Activated CD4-positive, alpha-beta T cell treated with anti-CD3 and anti-CD28 coated beads for 36 hours (primary cell): ENCODE results near the gene ONECUT3. TPM values are rescaled to one million over a fixed set of nuclear protein-coding genes. Genes with fewer than 3 reads are reported as not detected.
A peak's percentile ranks its signal among the peaks of the same experiment; 100 is the strongest.
"Not testable (repeated sequence)": the region's sequence is repeated elsewhere in the genome, so short reads cannot be mapped to it uniquely, and the experiment has no call there.

Experiments used
- ATAC-seq: fragments of 200-7000 bp; cut with Tn5 transposase; one replicate; pipeline ENCODE4 v1.10.0; 2021; ENCODE audit warnings: mild to moderate bottlenecking, moderate library complexity
- CTCF ChIA-PET: fragments of 350-600 bp; sonication (Branson Sonifier 250); formaldehyde crosslinking; loops from one replicate; lab custom pipeline; 2021; ENCODE audit warnings: antibody characterized with exemption; lab: Charles Lee
- POLR2A ChIA-PET: fragments of 350-600 bp; sonication (Branson Sonifier 250); formaldehyde crosslinking; loops from one replicate; lab custom pipeline; 2021; ENCODE audit warnings: antibody characterized with exemption, inconsistent platforms; lab: Charles Lee
- DNase-seq: peaks from one replicate; pipeline ENCODE4 v3.0.0-alpha.2; 2020
- H3K27ac Mint-ChIP-seq: one replicate; pipeline ENCODE4 v1.8.0; 2021; ENCODE audit warnings: mixed read lengths
- H3K27me3 Mint-ChIP-seq: one replicate; pipeline ENCODE4 v1.8.0; 2021; ENCODE audit warnings: mixed read lengths
- H3K36me3 Mint-ChIP-seq: one replicate; pipeline ENCODE4 v1.8.0; 2021; ENCODE audit warnings: low read depth, mixed read lengths
- H3K4me1 Mint-ChIP-seq: one replicate; pipeline ENCODE4 v1.8.0; 2021; ENCODE audit warnings: mixed read lengths
- H3K4me3 Mint-ChIP-seq: one replicate; pipeline ENCODE4 v1.8.0; 2021; ENCODE audit warnings: mild to moderate bottlenecking, moderate library complexity, mixed read lengths
- H3K9me3 Mint-ChIP-seq: one replicate; pipeline ENCODE4 v1.8.0; 2021; ENCODE audit warnings: low read depth, mixed read lengths
- intact Hi-C, 2 experiments: fragments of 100-400 bp; cut with DNase I in 1 of 2; cut with micrococcal nuclease in 1 of 2; formaldehyde crosslinking; loops; one replicate each; pipeline versions ENCODE4 v1.14.2 to v1.15.1; 2022 to 2024; cut with DNase I, micrococcal nuclease
- total RNA-seq, 2 experiments: library from RNA; stranded (reverse); gene quantifications; one replicate each; pipeline ENCODE4 v1.2.3, GENCODE V29; 2021

The ONECUT3 gene
- total RNA-seq, 2 experiments from 2014 or later: not detected

DNA sequence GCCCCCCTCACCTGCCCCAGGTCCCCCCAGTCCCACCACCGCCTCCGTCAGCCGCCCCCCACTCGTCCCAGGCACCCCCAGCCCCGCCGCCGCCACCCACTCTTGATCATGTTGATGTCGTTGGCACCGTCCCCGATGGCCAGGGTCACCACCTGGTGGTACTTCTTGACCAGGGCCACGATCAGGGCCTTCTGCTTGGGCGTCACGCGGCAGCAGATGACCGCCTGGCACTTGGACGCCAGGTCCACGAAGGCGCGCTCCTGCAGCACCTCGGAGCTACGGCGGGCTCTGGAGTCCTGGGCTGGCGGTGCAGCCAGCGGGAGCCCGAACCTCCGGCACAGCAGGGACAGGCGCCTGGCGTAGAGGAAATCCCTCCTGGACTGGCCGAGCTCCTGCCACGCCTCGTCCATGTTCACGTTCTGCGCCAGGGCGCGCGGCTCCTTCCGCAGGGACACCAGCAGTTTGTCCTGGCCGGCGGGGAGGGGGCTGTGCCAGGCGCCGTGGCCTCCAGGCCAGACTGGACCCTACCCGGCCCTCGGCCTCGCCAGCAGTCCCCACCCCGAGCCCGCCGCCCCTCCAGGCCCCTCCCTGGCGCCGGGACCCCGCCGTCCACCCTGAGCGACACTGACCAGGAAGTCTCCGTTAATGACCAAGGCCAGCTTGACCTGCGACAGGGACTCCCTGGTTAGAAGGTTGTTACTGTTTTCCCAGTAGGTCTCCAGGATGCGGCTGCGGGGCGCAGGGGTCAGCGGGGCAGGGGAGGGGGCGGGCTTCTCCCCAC, 36.1 kb downstream of the ONECUT3 start:
- no peaks in the 10 kb centered on the region for H3K36me3 Mint-ChIP-seq
- no peaks in the 10 kb centered on the region for H3K9me3 Mint-ChIP-seq
- no peak for ATAC-seq
- H3K4me1 Mint-ChIP-seq: peaks cover 3% of the 10 kb centered on the region
- H3K27me3 Mint-ChIP-seq: peaks cover 12% of the 10 kb centered on the region
- DNase-seq: no peak
- CTCF ChIA-PET: interaction anchor here (0.5 to 2.0 kb wide), 4 partner anchors 24 to 321 kb away, joined by 3 to 4 read pairs (median 3); no protein-coding TSS in a partner anchor
- H3K27ac Mint-ChIP-seq: no peak overlapping the region
- POLR2A ChIA-PET: interaction anchor here (0.6 kb wide), 1 partner anchor 302 kb away, joined by 3 read pairs; no protein-coding TSS in a partner anchor
- intact Hi-C loops: loop anchor here in 1 of 2 experiments (1.0 to 10.0 kb wide), 3 partner anchors 24 to 115 kb away; no protein-coding TSS in a partner anchor
- no peak overlapping the region for H3K4me3 Mint-ChIP-seq

- Mint-ChIP-seq H3K27me3 (peaks cover 13% of the 10 kb centered on the region), H3K4me3 (no peak overlapping the region), H3K9me3 (no peaks in the 10 kb centered on the region), H3K4me1 (peaks cover 5% of the 10 kb centered on the region), H3K27ac (no peak overlapping the region), H3K36me3 (no peaks in the 10 kb centered on the region)
- intact Hi-C loops: loop anchor here in 1 of 2 experiments (10.0 kb wide), 1 partner anchor 115 kb away; no protein-coding TSS in a partner anchor
- DNase-seq (no peak), ATAC-seq (no peak)
- CTCF ChIA-PET: interaction anchor here (0.5 to 2.0 kb wide), 4 partner anchors 25 to 336 kb away, joined by 3 to 4 read pairs (median 3); no protein-coding TSS in a partner anchor
- POLR2A ChIA-PET: no interaction called here
Observed at GRCh38 chr19:1790054-1790792, 36.9 kb downstream of the ONECUT3 start.

DNA sequence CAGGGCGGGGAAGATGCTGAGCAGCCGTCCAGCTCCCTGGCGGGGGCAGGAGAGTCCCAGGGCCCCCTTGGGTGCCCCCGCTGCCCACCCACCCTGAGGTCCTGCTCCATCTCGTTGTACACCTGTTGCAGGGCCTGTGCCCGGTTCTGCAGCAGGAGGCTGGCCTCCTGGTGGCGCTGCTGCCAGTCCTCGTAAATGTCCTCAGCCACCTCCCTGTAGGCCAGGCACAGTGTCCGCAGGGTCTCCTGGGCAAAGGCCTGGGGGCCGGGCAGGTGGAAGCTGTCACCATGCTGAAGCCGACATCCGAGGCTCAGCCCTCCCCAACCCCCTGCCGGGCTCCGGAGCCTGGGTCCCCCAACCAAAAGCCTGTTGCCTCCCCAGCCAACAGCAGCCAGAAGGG, 38.6 kb downstream of the ONECUT3 start:
- CTCF ChIA-PET: interaction anchor here (0.7 to 1.6 kb wide), 2 partner anchors 34 to 45 kb away, joined by 3 to 8 read pairs; no protein-coding TSS in a partner anchor
- Mint-ChIP-seq H3K9me3 (no peaks in the 10 kb centered on the region), H3K4me1 (peaks cover 6% of the 10 kb centered on the region), H3K4me3 (no peak overlapping the region), H3K36me3 (no peaks in the 10 kb centered on the region), H3K27ac (no peak overlapping the region), H3K27me3 (peaks cover 16% of the 10 kb centered on the region)
- intact Hi-C loops: loop anchor here in 1 of 2 experiments (10.0 kb wide), 1 partner anchor 117 kb away; no protein-coding TSS in a partner anchor
- DNase-seq: no peak
- ATAC-seq: no peak
- POLR2A ChIA-PET: no interaction called here

GRCh38 chr19:1794424-1795172, 41.3 kb downstream of the ONECUT3 start:
- CTCF ChIA-PET: interaction anchor here (0.5 to 1.9 kb wide), 8 partner anchors 9 to 248 kb away, joined by 3 to 9 read pairs (median 4); no protein-coding TSS in a partner anchor
- H3K27ac Mint-ChIP-seq: no peak overlapping the region
- H3K4me3 Mint-ChIP-seq: no peak overlapping the region
- H3K27me3 Mint-ChIP-seq: peaks cover 14% of the 10 kb centered on the region
- no peak for ATAC-seq
- POLR2A ChIA-PET: no interaction called here
- DNase-seq: peak; percentile 39
- no peaks in the 10 kb centered on the region for H3K9me3 Mint-ChIP-seq
- intact Hi-C loops: loop anchor here in 1 of 2 experiments (5.0 to 10.0 kb wide), 2 partner anchors 120 to 247 kb away; no protein-coding TSS in a partner anchor
- peaks cover 6% of the 10 kb centered on the region for H3K4me1 Mint-ChIP-seq
- H3K36me3 Mint-ChIP-seq: no peaks in the 10 kb centered on the region

GRCh38 chr19:1796395-1797142, 43.3 kb downstream of the ONECUT3 start:
- H3K9me3 Mint-ChIP-seq: no peaks in the 10 kb centered on the region
- no peak overlapping the region for H3K4me3 Mint-ChIP-seq
- POLR2A ChIA-PET: no interaction called here
- H3K4me1 Mint-ChIP-seq: peaks cover 6% of the 10 kb centered on the region
- H3K36me3 Mint-ChIP-seq: no peaks in the 10 kb centered on the region
- no peak overlapping the region for H3K27ac Mint-ChIP-seq
- ATAC-seq (no peak), DNase-seq (no peak)
- peaks cover 11% of the 10 kb centered on the region for H3K27me3 Mint-ChIP-seq
- intact Hi-C loops: loop anchor here in 1 of 2 experiments (5.0 to 10.0 kb wide), 2 partner anchors 122 to 249 kb away; no protein-coding TSS in a partner anchor
- CTCF ChIA-PET: interaction anchor here (0.9 to 1.6 kb wide), 4 partner anchors 8 to 13 kb away, joined by 3 to 5 read pairs (median 4); no protein-coding TSS in a partner anchor

DNA sequence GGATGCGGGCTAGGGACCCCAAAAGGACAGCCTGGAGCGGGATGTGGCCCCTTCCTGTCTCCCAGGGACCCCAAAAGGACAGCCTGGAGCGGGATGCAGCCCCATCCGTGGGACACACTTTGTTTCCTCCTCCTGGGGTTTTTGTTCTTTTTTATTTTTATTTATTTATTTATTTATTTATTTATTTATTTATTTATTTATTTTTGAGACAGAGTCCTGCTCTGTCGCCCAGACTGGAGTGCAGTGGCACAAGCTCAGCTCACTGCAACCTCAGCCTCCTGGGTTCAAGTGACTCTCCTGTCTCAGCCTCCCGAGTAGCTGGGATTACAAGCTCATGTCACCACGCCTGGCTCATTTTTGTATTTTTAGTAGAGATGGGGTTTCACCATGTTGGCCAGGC, 44.0 kb downstream of the ONECUT3 start:
- H3K27ac Mint-ChIP-seq, DNase-seq, H3K4me3 Mint-ChIP-seq, H3K36me3 Mint-ChIP-seq, POLR2A ChIA-PET, H3K9me3 Mint-ChIP-seq, H3K4me1 Mint-ChIP-seq, ATAC-seq: not testable (repeated sequence)
- CTCF ChIA-PET: interaction anchor here (0.7 to 1.6 kb wide), 3 partner anchors 9 to 95 kb away, joined by 3 to 5 read pairs (median 4); no protein-coding TSS in a partner anchor
- H3K27me3 Mint-ChIP-seq: peaks cover 11% of the 10 kb centered on the region
- intact Hi-C loops: loop anchor here in 1 of 2 experiments (5.0 to 10.0 kb wide), 2 partner anchors 123 to 250 kb away; no protein-coding TSS in a partner anchor

- POLR2A ChIA-PET: no interaction called here
- H3K4me3 Mint-ChIP-seq: no peak overlapping the region
- no peaks in the 10 kb centered on the region for H3K36me3 Mint-ChIP-seq
- H3K27ac Mint-ChIP-seq: no peak overlapping the region
- H3K27me3 Mint-ChIP-seq: peaks cover 5% of the 10 kb centered on the region
- CTCF ChIA-PET: no interaction called here
- DNase-seq (no peak), ATAC-seq (no peak)
- peaks cover 2% of the 10 kb centered on the region for H3K4me1 Mint-ChIP-seq
- H3K9me3 Mint-ChIP-seq: no peaks in the 10 kb centered on the region
- intact Hi-C loops: loop anchor here in 1 of 2 experiments (5.0 to 10.0 kb wide), 2 partner anchors 125 to 253 kb away; no protein-coding TSS in a partner anchor
Observed at GRCh38 chr19:1799695-1800342, 46.5 kb downstream of the ONECUT3 start.

- Mint-ChIP-seq H3K27me3 (no peaks in the 10 kb centered on the region), H3K4me1 (no peaks in the 10 kb centered on the region), H3K9me3 (no peaks in the 10 kb centered on the region), H3K4me3 (no peak overlapping the region), H3K27ac (no peak overlapping the region), H3K36me3 (no peaks in the 10 kb centered on the region)
- intact Hi-C loops: no loop called here
- ATAC-seq (no peak), DNase-seq (no peak)
- ChIA-PET POLR2A (no interaction called here), CTCF (interaction anchor here (1.0 to 1.1 kb wide), 2 partner anchors 10 to 23 kb away, joined by 3 to 4 read pairs; no protein-coding TSS in a partner anchor)
Observed at GRCh38 chr19:1804858-1805257, 51.6 kb downstream of the ONECUT3 start.

DNA sequence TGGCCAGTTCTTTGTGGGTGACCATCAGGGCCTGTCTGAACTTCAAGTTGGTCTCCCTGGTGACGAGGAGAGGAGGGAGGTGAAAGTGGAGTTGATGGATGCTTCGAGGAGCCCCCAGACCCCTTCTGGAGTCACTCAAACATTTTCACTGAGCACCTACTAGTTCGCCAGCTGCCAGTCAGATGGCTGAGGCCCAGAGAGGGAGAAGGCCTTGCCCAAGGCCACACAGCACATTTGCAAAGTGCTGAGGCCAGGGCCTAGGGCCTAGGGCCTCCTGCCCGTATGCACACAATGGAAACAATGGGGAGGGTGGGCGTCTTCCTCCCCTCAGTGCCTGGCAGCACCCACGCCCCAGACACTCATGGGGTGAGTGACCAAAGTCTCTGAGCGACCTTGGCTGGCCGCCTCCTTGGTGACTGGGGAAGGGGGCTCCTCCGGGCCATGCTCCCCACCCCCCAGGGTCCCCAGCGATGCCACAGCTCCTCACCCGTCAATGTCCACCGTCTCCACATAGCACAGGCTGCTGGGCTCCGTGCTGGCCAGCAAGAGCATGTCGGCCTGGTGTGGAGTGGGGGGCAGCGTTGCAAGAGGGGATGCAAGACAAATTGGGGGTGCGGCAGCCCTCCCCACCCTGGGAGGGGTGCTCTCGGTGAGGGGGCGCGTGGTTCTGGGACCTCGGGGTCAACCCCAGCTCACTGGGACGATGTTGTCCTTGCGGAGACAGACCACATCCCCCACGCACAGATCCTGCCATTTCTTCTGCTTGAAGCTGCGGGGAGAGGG, 52.3 kb downstream of the ONECUT3 start:
- Mint-ChIP-seq H3K27me3 (no peaks in the 10 kb centered on the region), H3K4me3 (no peak overlapping the region), H3K27ac (no peak overlapping the region), H3K9me3 (no peaks in the 10 kb centered on the region), H3K36me3 (no peaks in the 10 kb centered on the region), H3K4me1 (no peaks in the 10 kb centered on the region)
- ChIA-PET CTCF (interaction anchor here (1.0 kb wide), 1 partner anchor 9 kb away, joined by 4 read pairs; no protein-coding TSS in a partner anchor), POLR2A (no interaction called here)
- ATAC-seq (no peak), DNase-seq (no peak)
- intact Hi-C loops: no loop called here
